Cardiac fibroblast (primary cell): ENCODE data around the gene HSPH1.

ENCODE experiments used
- DNase-seq, 2 donors: peaks; one replicate each; pipeline versions ENCODE4 v3.0.0 to v3.0.0-alpha.2; 2010; ENCODE audit warnings: low read depth in 2 of 2
- H3K4me3 ChIP-seq, 2 donors: replicated peaks in 1 of 2; 1 replicate in 1 of 2; 2 replicates in 1 of 2; pipeline ENCODE4 v1.5.1; 2011; ENCODE audit warnings: low read depth in 2 of 2, low read length in 2 of 2, mild to moderate bottlenecking in 2 of 2, moderate library complexity in 1 of 2
- CTCF ChIP-seq: IDR thresholded peaks from one replicate; pipeline ENCODE4 v1.5.1; 2011; ENCODE audit warnings: low read depth, mild to moderate bottlenecking, low read length, inconsistent platforms

The HSPH1 gene

GRCh38 chr13:31154939-31155338 lies 6.8 kb downstream of the HSPH1 start:
- no peak for TF ChIP-seq CTCF
- H3K4me3 ChIP-seq: no peak overlapping the region
- no peak for DNase-seq

- no peak for DNase-seq
- no peak for TF ChIP-seq CTCF
- no peak overlapping the region for H3K4me3 ChIP-seq
Measured at GRCh38 chr13:31151837-31152236, 9.9 kb downstream of the HSPH1 start.

DNA sequence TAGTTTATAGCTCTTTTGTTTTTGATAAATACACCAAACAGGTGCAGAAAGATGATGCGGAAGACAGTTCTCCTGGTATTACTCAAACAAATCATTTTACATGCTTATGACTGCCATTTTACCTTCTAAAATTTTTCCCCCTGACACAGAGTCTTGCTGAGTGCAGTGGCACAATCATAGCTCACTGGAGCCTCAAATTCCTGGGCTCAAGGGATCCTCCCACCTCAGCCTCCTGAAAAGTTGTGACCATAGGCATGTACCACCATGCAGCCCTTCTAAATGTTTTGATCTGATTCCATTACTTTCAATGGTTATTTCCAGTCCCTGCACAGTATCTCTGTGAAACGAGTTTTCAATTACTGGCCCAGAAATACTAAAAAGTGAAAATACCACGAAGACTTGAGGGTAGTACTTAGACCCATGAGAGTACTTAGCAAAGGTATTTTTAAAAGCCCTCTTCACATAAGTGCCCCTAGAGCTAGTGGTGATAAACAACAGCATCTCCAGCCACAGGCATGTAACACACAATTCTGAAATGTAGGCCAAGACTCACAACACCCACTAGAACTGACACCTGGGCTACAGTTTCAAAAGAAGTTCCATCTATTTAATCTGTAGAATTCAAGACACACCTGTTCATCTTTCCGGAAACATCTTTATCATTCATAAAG lies 11.3 kb downstream of the HSPH1 start:
- DNase-seq: no peak
- no peak for TF ChIP-seq CTCF
- H3K4me3 ChIP-seq: no peak overlapping the region

- DNase-seq: no peak
- no peak overlapping the region for H3K4me3 ChIP-seq
- no peak for TF ChIP-seq CTCF
Measured at GRCh38 chr13:31149604-31150003, 12.1 kb downstream of the HSPH1 start.

DNA sequence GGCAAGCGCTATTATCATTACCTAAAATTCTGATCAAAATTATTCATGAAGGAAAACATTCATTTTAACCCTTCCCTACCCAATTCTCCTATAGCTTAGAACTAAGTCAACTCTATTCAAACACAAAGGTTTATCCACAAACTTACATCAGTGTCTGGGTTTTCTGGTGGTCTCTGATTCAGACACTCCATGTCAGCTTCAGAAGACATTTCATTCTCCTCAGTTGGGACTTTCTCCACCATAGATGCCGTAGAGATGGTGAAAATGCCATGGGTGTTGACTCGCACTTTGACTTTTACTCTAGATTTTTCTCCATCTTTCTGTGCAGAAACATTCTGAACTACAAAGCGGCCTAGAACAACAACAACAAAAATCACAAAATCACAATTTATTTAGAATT lies 16.3 kb downstream of the HSPH1 start:
- no peak for TF ChIP-seq CTCF
- no peak for DNase-seq
- H3K4me3 ChIP-seq: no peak overlapping the region

DNA sequence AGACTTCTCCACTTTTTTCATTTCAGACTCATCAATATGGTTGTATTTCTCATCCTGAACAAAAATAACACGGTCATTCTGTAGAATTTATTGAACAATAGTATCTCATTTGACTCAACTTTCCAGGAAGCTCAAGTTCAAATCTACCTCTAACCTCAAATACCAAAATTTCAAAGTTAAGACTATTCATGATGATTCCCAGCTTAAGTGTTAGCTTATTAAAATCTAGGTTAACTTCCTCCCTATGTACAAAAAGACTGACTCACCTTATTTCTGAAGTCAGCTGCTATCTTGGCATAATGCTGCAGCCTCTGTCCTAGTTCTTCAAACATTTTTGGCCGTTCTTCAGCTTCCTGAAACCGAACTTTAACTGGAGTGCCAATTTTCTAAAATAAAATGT lies 23.2 kb downstream of the HSPH1 start:
- no peak overlapping the region for H3K4me3 ChIP-seq
- DNase-seq: peak; percentile 37 to 59
- TF ChIP-seq CTCF: no peak

DNA sequence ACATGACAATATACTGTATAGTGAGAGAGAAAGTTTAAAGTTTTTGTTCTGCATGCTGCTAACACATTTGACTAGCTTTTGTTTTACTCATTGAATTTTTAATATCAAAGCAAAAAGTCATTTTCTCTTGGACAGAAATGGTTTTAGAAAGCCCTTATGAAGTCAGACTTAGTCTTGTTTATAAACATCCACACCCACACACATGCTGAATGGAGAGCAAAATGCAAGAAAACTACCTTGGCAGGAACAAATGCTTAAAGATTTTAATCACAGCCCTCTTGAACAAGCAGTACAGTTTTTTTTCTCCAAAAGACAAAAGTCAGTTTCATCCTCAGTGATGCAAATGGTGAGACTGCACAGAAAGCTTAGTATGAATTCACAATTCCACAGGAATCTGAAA lies 25.0 kb downstream of the HSPH1 start:
- no peak for DNase-seq
- TF ChIP-seq CTCF: no peak

More for the DNA sequence above, 25.0 kb downstream of the HSPH1 start:
- no peak overlapping the region for H3K4me3 ChIP-seq
